ENCODE results near the gene CC2D1A. TPM values are rescaled to one million over a fixed set of nuclear protein-coding genes. Genes with fewer than 3 reads are reported as not detected.

Gene CC2D1A
- total and polyA plus RNA-seq, 4 donors, result 19.3 to 39.5 (median 29.4) TPM

DNA sequence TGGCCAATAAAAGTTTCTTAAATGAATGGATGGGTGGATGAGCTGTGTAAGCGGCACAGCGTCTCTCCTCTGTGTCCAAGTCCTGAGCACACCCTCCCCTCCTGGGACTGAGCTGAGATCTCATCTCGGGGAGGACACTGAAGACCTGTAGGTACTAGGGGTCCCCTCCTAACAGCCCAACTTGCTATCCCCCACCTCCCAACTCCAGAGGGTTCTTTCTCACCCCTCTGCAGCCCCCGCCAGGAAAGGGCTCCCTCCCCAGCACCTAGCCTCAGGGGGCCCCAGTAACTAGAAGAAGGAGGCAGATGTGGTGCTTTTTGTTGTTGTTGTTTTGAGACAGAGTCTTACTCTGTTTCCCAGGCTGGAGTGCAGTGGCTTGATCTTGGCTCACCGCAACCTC is 30.2 kb upstream of the CC2D1A start:
- no peak for ATAC-seq (ENCODE audit: insufficient read depth, low FRiP score)
- H3K9me3 ChIP-seq (ENCODE audit: control insufficient read depth in 4 of 4, insufficient read depth in 3 of 4, low read length in 3 of 4), result no peaks in the 10 kb centered on the region
- no peak overlapping the region for H3K9ac ChIP-seq (ENCODE audit: insufficient read depth in 1 of 2, low read length in 2 of 2)
- TF ChIP-seq, protein P1, sequence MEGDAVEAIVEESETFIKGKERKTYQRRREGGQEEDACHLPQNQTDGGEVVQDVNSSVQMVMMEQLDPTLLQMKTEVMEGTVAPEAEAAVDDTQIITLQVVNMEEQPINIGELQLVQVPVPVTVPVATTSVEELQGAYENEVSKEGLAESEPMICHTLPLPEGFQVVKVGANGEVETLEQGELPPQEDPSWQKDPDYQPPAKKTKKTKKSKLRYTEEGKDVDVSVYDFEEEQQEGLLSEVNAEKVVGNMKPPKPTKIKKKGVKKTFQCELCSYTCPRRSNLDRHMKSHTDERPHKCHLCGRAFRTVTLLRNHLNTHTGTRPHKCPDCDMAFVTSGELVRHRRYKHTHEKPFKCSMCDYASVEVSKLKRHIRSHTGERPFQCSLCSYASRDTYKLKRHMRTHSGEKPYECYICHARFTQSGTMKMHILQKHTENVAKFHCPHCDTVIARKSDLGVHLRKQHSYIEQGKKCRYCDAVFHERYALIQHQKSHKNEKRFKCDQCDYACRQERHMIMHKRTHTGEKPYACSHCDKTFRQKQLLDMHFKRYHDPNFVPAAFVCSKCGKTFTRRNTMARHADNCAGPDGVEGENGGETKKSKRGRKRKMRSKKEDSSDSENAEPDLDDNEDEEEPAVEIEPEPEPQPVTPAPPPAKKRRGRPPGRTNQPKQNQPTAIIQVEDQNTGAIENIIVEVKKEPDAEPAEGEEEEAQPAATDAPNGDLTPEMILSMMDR (IDR thresholded peaks at IDR 0.05; ENCODE audit: control extremely low read depth, extremely low read depth), result no peak
- no peak overlapping the region for H3K4me3 ChIP-seq
- WGBS, 2 donors, result 94 to 95% methylated on average over 5 of the region's 5 CpGs
- DNase-seq, result no peak
- H3K27ac ChIP-seq (ENCODE audit: low read depth in 1 of 2, low read length in 1 of 2), result no peak overlapping the region
- H3K36me3 ChIP-seq (ENCODE audit: control insufficient read depth in 4 of 4, insufficient read depth in 4 of 4, low read length in 4 of 4), result no peaks in the 10 kb centered on the region
- H3K27me3 ChIP-seq (ENCODE audit: control insufficient read depth in 3 of 3, insufficient read depth in 3 of 3, low read length in 2 of 3), result no peaks in the 10 kb centered on the region
- H3K4me1 ChIP-seq (ENCODE audit: control insufficient read depth in 5 of 5, insufficient read depth in 5 of 5, low read length in 5 of 5), result peaks cover 0 to 11% (median 6%) of the 10 kb centered on the region in 5 donors

DNA sequence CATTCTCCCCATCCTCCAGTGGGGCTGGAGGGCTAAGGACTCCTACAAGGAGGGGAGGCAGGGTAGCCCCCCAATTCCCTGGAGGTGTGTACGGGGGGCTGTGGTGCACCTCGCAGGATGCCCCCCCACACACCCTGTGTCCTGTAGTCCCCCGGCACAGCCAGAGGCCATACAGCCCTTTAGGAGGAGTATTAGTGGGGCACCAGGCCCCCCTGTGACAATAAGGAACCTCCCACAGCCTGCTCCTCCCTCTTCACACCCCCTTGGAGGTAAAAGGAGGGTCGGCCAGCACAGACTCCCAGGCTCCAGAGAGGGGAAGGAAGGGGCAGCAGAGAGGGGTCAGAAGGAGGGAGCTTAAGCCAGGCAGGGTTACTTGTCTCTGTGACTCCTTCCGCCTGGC is 29.2 kb upstream of the CC2D1A start, which contains the start of gene NANOS3:
TSS of gene NANOS3 (plus strand) at position 301 of the 400 bp plus-strand sequence. CDS start 115 bp downstream, outside the sequence.
- Histone ChIP-seq H3K27me3 (ENCODE audit: control insufficient read depth in 3 of 3, insufficient read depth in 3 of 3, low read length in 2 of 3) (no peaks in the 10 kb centered on the region), H3K9ac (ENCODE audit: insufficient read depth in 1 of 2, low read length in 2 of 2) (no peak within 1 kb of the TSS), H3K36me3 (ENCODE audit: control insufficient read depth in 4 of 4, insufficient read depth in 4 of 4, low read length in 4 of 4) (no peaks in the 10 kb centered on the region), H3K4me1 (ENCODE audit: control insufficient read depth in 5 of 5, insufficient read depth in 5 of 5, low read length in 5 of 5) (peaks cover 0 to 21% (median 9%) of the 10 kb centered on the region in 5 donors), H3K9me3 (ENCODE audit: control insufficient read depth in 4 of 4, insufficient read depth in 3 of 4, low read length in 3 of 4) (no peaks in the 10 kb centered on the region), H3K4me3 (no peak within 1 kb of the TSS), H3K27ac (ENCODE audit: low read depth in 1 of 2, low read length in 1 of 2) (no peak within 1 kb of the TSS)
- WGBS, 2 donors, result 64 to 75% methylated on average over 5 of the region's 5 CpGs
- ATAC-seq (ENCODE audit: insufficient read depth, low FRiP score), result no peak
- TF ChIP-seq, protein P1 (IDR thresholded peaks at IDR 0.05; ENCODE audit: control extremely low read depth, extremely low read depth), result no peak
- no peak for DNase-seq

DNA sequence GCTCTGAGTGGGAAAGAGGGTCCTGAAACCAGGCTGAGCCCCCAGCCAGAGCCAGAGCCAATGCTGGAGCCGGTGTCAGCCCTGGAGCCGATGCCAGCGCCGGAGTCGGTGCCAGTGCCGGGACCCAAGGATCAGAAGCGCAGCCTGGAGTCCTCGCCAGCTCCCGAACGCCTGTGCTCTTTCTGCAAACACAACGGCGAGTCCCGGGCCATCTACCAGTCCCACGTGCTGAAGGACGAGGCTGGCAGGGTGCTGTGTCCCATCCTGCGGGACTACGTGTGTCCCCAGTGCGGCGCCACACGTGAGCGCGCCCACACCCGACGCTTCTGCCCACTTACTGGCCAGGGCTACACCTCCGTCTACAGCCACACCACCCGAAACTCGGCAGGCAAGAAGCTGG is 28.7 kb upstream of the CC2D1A start:
- H3K27ac ChIP-seq (ENCODE audit: low read depth in 1 of 2, low read length in 1 of 2), result no peak overlapping the region
- no peak overlapping the region for H3K9ac ChIP-seq (ENCODE audit: insufficient read depth in 1 of 2, low read length in 2 of 2)
- no peaks in the 10 kb centered on the region for H3K27me3 ChIP-seq (ENCODE audit: control insufficient read depth in 3 of 3, insufficient read depth in 3 of 3, low read length in 2 of 3)
- DNase-seq, result no peak
- 90 to 96% methylated on average over 27 of the region's 27 CpGs for WGBS, 2 donors
- H3K4me3 ChIP-seq, result no peak overlapping the region
- TF ChIP-seq, protein P1 (IDR thresholded peaks at IDR 0.05; ENCODE audit: control extremely low read depth, extremely low read depth), result no peak
- ATAC-seq (ENCODE audit: insufficient read depth, low FRiP score), result no peak
- no peaks in the 10 kb centered on the region for H3K36me3 ChIP-seq (ENCODE audit: control insufficient read depth in 4 of 4, insufficient read depth in 4 of 4, low read length in 4 of 4)
- H3K4me1 ChIP-seq (ENCODE audit: control insufficient read depth in 5 of 5, insufficient read depth in 5 of 5, low read length in 5 of 5), result peaks cover 0 to 25% (median 10%) of the 10 kb centered on the region in 5 donors
- H3K9me3 ChIP-seq (ENCODE audit: control insufficient read depth in 4 of 4, insufficient read depth in 3 of 4, low read length in 3 of 4), result no peaks in the 10 kb centered on the region

Data from lung (tissue), 12 donors.